GM12878 (cell line): ENCODE measurements around the gene MRPL27.

Experiments
- EP300 ChIP-seq, 2 experiments: fragments of 150-350 bp in 1 of 2; IDR thresholded peaks; 2 replicates each; pipeline ENCODE4 v1.6.1; 2011 to 2012; ENCODE audit warnings: low read depth in 2 of 2, low read length in 2 of 2, borderline replicate concordance in 1 of 2, improper control_type of control experiment in 1 of 2, inconsistent platforms in 1 of 2; ENCODE audit not compliant: control insufficient read depth in 1 of 2
- MXI1 ChIP-seq: fragments of 150-350 bp; IDR thresholded peaks from 2 replicates; pipeline ENCODE4 v1.6.1; 2011; ENCODE audit warnings: low read depth, mild to moderate bottlenecking, inconsistent platforms, low read length, improper control_type of control experiment
- TF ChIP-seq, protein P1 (sequence below), 3 experiments: IDR thresholded peaks in 2 of 3; conservative IDR thresholded peaks in 1 of 3; 2 replicates each; pipeline ENCODE4 v1.5.1; 2011; ENCODE audit warnings: low read depth in 3 of 3, low read length in 3 of 3, mild to moderate bottlenecking in 3 of 3, control low read depth in 2 of 3, moderate library complexity in 2 of 3, inconsistent platforms in 1 of 3, mixed read lengths in 1 of 3; ENCODE audit not compliant: control insufficient read depth in 2 of 3, insufficient read depth in 1 of 3; ENCODE audit errors: extremely low read depth in 1 of 3

- TF ChIP-seq, protein P1, sequence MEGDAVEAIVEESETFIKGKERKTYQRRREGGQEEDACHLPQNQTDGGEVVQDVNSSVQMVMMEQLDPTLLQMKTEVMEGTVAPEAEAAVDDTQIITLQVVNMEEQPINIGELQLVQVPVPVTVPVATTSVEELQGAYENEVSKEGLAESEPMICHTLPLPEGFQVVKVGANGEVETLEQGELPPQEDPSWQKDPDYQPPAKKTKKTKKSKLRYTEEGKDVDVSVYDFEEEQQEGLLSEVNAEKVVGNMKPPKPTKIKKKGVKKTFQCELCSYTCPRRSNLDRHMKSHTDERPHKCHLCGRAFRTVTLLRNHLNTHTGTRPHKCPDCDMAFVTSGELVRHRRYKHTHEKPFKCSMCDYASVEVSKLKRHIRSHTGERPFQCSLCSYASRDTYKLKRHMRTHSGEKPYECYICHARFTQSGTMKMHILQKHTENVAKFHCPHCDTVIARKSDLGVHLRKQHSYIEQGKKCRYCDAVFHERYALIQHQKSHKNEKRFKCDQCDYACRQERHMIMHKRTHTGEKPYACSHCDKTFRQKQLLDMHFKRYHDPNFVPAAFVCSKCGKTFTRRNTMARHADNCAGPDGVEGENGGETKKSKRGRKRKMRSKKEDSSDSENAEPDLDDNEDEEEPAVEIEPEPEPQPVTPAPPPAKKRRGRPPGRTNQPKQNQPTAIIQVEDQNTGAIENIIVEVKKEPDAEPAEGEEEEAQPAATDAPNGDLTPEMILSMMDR (IDR thresholded peaks at IDR 0.05 in 2 of 3, conservative IDR thresholded peaks at IDR 0.05 in 1 of 3; ENCODE audit: control insufficient read depth in 2 of 3, extremely low read depth in 1 of 3, insufficient read depth in 1 of 3, low read depth in 3 of 3, low read length in 3 of 3): no peak
- TF ChIP-seq MXI1 (no peak), EP300 (IDR thresholded peaks at IDR 0.05; ENCODE audit: borderline replicate concordance in 1 of 2, control insufficient read depth in 1 of 2, low read depth in 2 of 2, low read length in 2 of 2) (no peak)
These were observed 24.9 kb upstream of the MRPL27 start for GRCh38 chr17:50397919-50398285.
